LNCaP clone FGC (cell line): ENCODE results near the gene OGDHL.

Experiments
- DNase-seq: peaks from one replicate; pipeline ENCODE4 v3.0.0-alpha.2; 2011; ENCODE audit warnings: low read depth
- H3K4me3 ChIP-seq: 2 replicates; pipeline ENCODE4 v1.5.1; 2011; ENCODE audit warnings: mild to moderate bottlenecking, low read depth, low read length, control low read depth
- TF ChIP-seq, protein P1 (sequence below): IDR thresholded peaks from 2 replicates; pipeline ENCODE4 v1.5.1; 2012; ENCODE audit warnings: mild to moderate bottlenecking; ENCODE audit not compliant: control insufficient read depth, insufficient read depth; ENCODE audit errors: extremely low read depth

OGDHL gene

DNA sequence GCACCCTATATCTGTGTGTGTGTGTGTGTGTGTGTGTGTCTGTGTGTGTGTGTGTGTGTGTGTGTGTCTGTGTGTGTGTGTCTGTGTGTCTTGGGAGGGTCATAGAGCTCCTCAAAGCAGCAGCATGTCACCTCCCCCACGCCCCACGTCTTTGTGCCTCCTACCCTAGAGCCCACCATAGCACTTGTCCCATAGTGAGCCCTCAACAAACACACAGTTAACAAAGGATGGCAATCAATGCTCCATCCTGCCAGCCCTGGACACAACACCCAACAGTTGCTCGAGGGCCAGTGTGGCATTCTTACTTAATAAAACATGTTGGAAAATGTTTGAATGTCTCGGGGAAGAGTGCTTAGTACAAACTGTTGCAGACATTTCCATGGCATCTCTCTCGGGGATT is 52.2 kb downstream of the OGDHL start:
- H3K4me3 ChIP-seq, result no peak overlapping the region
- DNase-seq, result no peak
- TF ChIP-seq, protein P1, sequence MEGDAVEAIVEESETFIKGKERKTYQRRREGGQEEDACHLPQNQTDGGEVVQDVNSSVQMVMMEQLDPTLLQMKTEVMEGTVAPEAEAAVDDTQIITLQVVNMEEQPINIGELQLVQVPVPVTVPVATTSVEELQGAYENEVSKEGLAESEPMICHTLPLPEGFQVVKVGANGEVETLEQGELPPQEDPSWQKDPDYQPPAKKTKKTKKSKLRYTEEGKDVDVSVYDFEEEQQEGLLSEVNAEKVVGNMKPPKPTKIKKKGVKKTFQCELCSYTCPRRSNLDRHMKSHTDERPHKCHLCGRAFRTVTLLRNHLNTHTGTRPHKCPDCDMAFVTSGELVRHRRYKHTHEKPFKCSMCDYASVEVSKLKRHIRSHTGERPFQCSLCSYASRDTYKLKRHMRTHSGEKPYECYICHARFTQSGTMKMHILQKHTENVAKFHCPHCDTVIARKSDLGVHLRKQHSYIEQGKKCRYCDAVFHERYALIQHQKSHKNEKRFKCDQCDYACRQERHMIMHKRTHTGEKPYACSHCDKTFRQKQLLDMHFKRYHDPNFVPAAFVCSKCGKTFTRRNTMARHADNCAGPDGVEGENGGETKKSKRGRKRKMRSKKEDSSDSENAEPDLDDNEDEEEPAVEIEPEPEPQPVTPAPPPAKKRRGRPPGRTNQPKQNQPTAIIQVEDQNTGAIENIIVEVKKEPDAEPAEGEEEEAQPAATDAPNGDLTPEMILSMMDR, result no peak

DNA sequence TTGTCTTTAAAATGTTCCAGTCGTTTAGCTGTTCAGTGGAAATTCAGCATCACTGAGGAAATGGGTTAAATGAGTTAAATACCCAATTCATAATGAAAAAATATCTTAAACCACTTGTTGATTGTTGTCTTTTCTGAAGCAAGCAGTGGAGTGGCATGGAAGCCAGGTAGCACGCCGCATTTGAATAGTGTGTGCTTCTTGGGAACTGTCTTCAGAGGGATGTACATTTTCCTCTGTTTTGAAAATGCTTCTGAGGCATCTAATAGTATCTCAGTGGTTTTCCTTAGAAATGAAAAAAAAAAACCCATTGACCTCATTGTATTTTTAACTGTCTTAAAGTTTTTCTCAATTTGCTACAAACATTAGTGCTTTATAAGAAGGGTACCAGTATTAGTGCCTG is 54.5 kb downstream of the OGDHL start:
- TF ChIP-seq, protein P1, result no peak

DNA sequence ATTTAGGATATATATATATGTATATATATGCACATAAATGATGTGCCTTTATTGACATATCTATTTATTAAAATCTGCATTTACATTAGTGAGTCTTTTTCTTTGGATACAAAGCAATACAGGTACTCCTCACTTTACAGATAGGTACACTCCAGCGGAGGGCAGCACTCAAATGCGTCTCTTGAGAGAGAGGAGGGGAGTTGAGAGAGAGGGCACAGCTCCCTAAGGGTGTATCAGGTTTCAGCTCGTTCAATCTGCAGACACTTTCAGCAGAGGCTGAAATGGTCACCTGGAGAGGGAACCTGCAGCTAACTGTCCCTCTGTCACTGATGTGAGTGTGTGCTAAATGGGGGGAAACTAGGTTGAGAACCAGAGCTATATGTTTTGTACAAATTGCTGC is 61.1 kb downstream of the OGDHL start:
- TF ChIP-seq, protein P1, result no peak
- H3K4me3 ChIP-seq, result no peak overlapping the region
- no peak for DNase-seq

More for the DNA sequence above, 54.5 kb downstream of the OGDHL start:
- H3K4me3 ChIP-seq, result no peak overlapping the region
- DNase-seq, result no peak

DNA sequence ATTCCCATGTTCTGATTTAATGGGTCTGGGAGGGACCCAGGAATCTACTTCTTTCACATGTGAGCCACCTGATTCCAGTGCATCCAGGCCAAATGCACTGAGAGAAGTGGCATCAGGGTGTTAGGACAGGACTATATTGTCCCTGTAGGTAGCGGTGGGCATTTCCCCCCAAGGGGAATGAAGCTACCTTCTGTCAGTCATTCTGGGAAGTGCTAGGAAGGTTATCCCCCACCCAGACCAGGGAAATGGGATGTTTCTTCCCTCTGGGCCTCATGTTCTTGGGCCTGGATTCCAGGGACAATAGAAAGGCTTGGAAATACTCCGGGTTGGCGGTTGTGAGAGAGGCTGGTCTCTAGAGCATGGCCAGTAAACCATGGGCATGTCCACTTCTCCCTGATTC is 61.9 kb downstream of the OGDHL start:
- DNase-seq, result no peak
- no peak overlapping the region for H3K4me3 ChIP-seq
- TF ChIP-seq, protein P1, result no peak

DNA sequence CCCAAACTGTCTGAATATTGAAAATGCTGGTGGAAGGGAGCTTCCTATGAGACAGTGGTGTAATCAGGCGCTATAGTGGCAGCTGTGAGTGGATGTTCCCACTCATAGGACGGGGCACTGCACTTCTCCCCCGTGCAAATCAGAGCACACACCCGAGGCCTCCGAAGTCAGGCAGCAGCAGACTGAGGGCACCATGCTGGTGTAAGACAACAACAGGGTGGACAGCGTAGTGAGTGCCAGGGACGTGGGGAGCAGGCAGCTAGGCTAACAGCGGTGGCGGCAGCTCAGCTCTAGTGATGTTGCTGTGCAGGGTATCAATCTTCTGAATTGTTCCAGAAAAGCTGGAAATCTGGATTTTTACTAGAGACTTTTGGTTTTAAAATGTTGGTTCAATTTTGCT is 63.4 kb downstream of the OGDHL start:
- TF ChIP-seq, protein P1, result no peak
- no peak overlapping the region for H3K4me3 ChIP-seq
- DNase-seq, result no peak

DNA sequence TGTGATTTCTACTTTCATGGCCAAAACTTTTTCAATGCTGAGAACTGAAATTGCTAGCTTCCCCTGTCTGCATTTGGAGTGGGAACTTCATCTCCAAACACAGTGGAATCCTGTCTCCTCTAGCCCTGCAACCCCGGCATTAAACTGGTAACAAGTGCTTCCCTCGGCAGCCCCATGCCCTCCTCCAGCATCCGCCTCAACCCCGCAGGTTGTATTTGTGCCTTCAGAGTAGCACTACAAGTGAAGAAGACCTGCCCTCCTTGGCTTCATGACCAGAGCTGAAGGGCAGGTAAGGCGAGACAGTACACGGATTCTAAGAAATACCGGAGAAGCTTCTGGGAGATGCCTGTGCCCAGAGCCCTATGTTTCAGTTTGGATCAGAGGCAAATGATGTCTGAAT is 65.8 kb downstream of the OGDHL start:
- DNase-seq, result no peak
- TF ChIP-seq, protein P1, result no peak
- no peak overlapping the region for H3K4me3 ChIP-seq

DNA sequence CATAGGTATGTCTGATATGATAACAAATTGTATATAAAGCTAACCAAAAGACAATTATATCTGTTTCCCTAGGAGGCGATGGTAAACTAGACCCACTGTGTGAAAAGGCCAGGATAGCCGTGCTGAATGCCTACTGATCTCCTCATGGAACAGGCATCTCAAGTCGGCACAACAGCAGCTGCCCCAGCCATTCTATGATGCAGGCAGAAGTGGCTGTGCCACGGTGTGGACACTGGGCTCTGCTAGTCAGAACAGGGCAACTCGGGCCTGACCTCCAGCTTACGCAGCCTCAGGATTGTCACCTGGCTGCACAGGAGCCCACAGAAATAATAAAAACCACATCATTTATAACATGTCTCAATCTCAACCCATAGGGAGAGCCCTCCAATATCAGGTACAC is 67.7 kb downstream of the OGDHL start:
- H3K4me3 ChIP-seq, result no peak overlapping the region
- no peak for DNase-seq
- TF ChIP-seq, protein P1, result no peak
